ENCODE results near the gene LRP3. TPM values are rescaled to one million over a fixed set of nuclear protein-coding genes. Genes with fewer than 3 reads are reported as not detected.

The LRP3 gene
- total and polyA plus RNA-seq, 2 experiments from 2014 or later: 3.5 to 62.7 TPM

- TF ChIP-seq EZH2 (IDR thresholded peaks at IDR 0.05; ENCODE audit: low read depth, unreplicated experiment) (no peak), STAT1 (IDR thresholded peaks at IDR 0.05; ENCODE audit: unreplicated experiment) (no peak), EZH2phosphoT487 (IDR thresholded peaks at IDR 0.05; ENCODE audit: unreplicated experiment) (no peak), CREB1 (CRISPR knock-in tag; IDR thresholded peaks at IDR 0.05; ENCODE audit: low read depth) (no peak), NANOG (IDR thresholded peaks at IDR 0.05; ENCODE audit: borderline replicate concordance) (no peak), ZNF114 (CRISPR knock-in tag; IDR thresholded peaks at IDR 0.05) (no peak), POLR2AphosphoS5 (IDR thresholded peaks at IDR 0.05; ENCODE audit: low read depth) (no peak), ZNF331 (CRISPR knock-in tag; IDR thresholded peaks at IDR 0.05; ENCODE audit: low read depth) (no peak), CTCF (conservative IDR thresholded peaks at IDR 0.05; ENCODE audit: low read depth in 2 of 2) (no peak)
Observed at GRCh38 chr19:33235996-33236350, 41.8 kb downstream of the LRP3 start (continued).

- Mint-ChIP-seq H3K27ac (no peak overlapping the region), H3K4me1 (0 out of 3 replicates have a peak, but pooled peaks cover 2% of the 10 kb centered on the region), H3K9me3 (no peaks in the 10 kb centered on the region), H3K4me3 (no peak overlapping the region), H3K27me3 (ENCODE audit: insufficient read depth, low read depth, poor library complexity) (peaks cover 3% of the 10 kb centered on the region), H3K36me3 (ENCODE audit: low read depth) (no peaks in the 10 kb centered on the region; the same call in 2 of the 3 replicates)
- H3K4me3 ChIP-seq: no peak overlapping the region
- H3F3A ChIP-seq (replicated peaks; ENCODE audit: low read depth): no peaks in the 10 kb centered on the region
- H3K4me2 ChIP-seq: no peak overlapping the region
- no peaks in the 10 kb centered on the region for H3K36me3 ChIP-seq (ENCODE audit: insufficient read depth)
- no peak overlapping the region for H2AFZ ChIP-seq
- DNase-seq (ENCODE audit: low spot score): no peak
- H3K9me2 ChIP-seq (ENCODE audit: insufficient read depth): no peaks in the 10 kb centered on the region
- H4K20me1 ChIP-seq (replicated peaks; ENCODE audit: insufficient read depth): no peaks in the 10 kb centered on the region
- H3K27me3 ChIP-seq (ENCODE audit: insufficient read depth): no peaks in the 10 kb centered on the region
- H3K4me1 ChIP-seq (ENCODE audit: insufficient read depth): no peaks in the 10 kb centered on the region
- ATAC-seq: no peak
- no peak for TF ChIP-seq NANOG (IDR thresholded peaks at IDR 0.05; ENCODE audit: borderline replicate concordance)
- TF ChIP-seq CTCF (conservative IDR thresholded peaks at IDR 0.05; ENCODE audit: low read depth in 2 of 2): peak; percentile 32 to 46
- no peaks in the 10 kb centered on the region for H3K79me2 ChIP-seq (replicated peaks; ENCODE audit: insufficient read depth)
- no peak overlapping the region for H3K27ac ChIP-seq (ENCODE audit: low read depth)
Observed at GRCh38 chr19:33236696-33237390, 42.7 kb downstream of the LRP3 start.
